Measurements from ENCODE around the gene CEP104.

CEP104 gene

GRCh38 chr1:3900150-3900968 lies 43.3 kb upstream of the CEP104 start, which contains the start of gene C1orf174:
TSS of gene C1orf174 (minus strand) at chr1:3900272. CDS start at chr1:3900186, 86 bp downstream.
- peak; percentile 99 for DNase-seq (ENCODE audit: low read depth, low spot score)
- no peak for TF ChIP-seq CTCF (IDR thresholded peaks at IDR 0.05; ENCODE audit: low read depth, low read length)
- H3K4me3 ChIP-seq (ENCODE audit: low read depth, low read length): peak within 1 kb of the TSS; percentile 90
- in situ Hi-C loops (cut with HindIII; ENCODE audit: low sequenced_read_pairs): no loop called here

GRCh38 chr1:3899754-3900149 lies 42.7 kb upstream of the CEP104 start:
- no peak for DNase-seq (ENCODE audit: low read depth, low spot score)
- peak overlapping the region; percentile 90 for H3K4me3 ChIP-seq (ENCODE audit: low read depth, low read length)
- in situ Hi-C loops (cut with HindIII; ENCODE audit: low sequenced_read_pairs): no loop called here
- TF ChIP-seq CTCF (IDR thresholded peaks at IDR 0.05; ENCODE audit: low read depth, low read length): peak; percentile 23

GRCh38 chr1:3898994-3899753 lies 42.2 kb upstream of the CEP104 start:
- peak overlapping the region; percentile 90 for H3K4me3 ChIP-seq (ENCODE audit: low read depth, low read length)
- DNase-seq (ENCODE audit: low read depth, low spot score): no peak
- in situ Hi-C loops (cut with HindIII; ENCODE audit: low sequenced_read_pairs): no loop called here
- TF ChIP-seq CTCF (IDR thresholded peaks at IDR 0.05; ENCODE audit: low read depth, low read length): no peak

- no peak for DNase-seq (ENCODE audit: low read depth, low spot score)
- no peak overlapping the region for H3K4me3 ChIP-seq (ENCODE audit: low read depth, low read length)
- TF ChIP-seq CTCF (IDR thresholded peaks at IDR 0.05; ENCODE audit: low read depth, low read length): no peak
- in situ Hi-C loops (cut with HindIII; ENCODE audit: low sequenced_read_pairs): no loop called here
These were observed 41.4 kb upstream of the CEP104 start for GRCh38 chr1:3898475-3898735.

- DNase-seq (ENCODE audit: low read depth, low spot score): no peak
- no peak overlapping the region for H3K4me3 ChIP-seq (ENCODE audit: low read depth, low read length)
- in situ Hi-C loops (cut with HindIII; ENCODE audit: low sequenced_read_pairs): no loop called here
- no peak for TF ChIP-seq CTCF (IDR thresholded peaks at IDR 0.05; ENCODE audit: low read depth, low read length)
These were observed 39.5 kb upstream of the CEP104 start for GRCh38 chr1:3896396-3897000.

- TF ChIP-seq CTCF (IDR thresholded peaks at IDR 0.05; ENCODE audit: low read depth, low read length): no peak
- H3K4me3 ChIP-seq (ENCODE audit: low read depth, low read length): no peak overlapping the region
- no peak for DNase-seq (ENCODE audit: low read depth, low spot score)
- in situ Hi-C loops (cut with HindIII; ENCODE audit: low sequenced_read_pairs): no loop called here
These were observed 38.9 kb upstream of the CEP104 start for GRCh38 chr1:3895951-3896325.
